CD14-positive monocyte (primary cell): ENCODE data around the gene MYO6. TPM values are rescaled to one million over a fixed set of nuclear protein-coding genes. Genes with fewer than 3 reads are reported as not detected.

Experiments used
- DNase-seq, 3 donors: peaks; one replicate each; pipeline ENCODE4 v3.0.0-alpha.2; 2011 to 2022
- H2AFZ ChIP-seq: 2 replicates; pipeline ENCODE4 v1.6.0; 2012; ENCODE audit warnings: mild to moderate bottlenecking, low read depth, low read length, inconsistent platforms; ENCODE audit not compliant: insufficient read depth, poor library complexity, severe bottlenecking
- H3K27ac ChIP-seq, 2 donors: 1 replicate in 1 of 2; 2 replicates in 1 of 2; pipeline ENCODE4 v1.5.1; 2012 to 2013; ENCODE audit warnings: low read length in 2 of 2, control low read depth in 1 of 2, inconsistent platforms in 1 of 2, low read depth in 1 of 2, mild to moderate bottlenecking in 1 of 2
- H3K27me3 ChIP-seq, 2 donors: one replicate each; pipeline versions ENCODE4 v1.6.0 to v1.6.1; 2011 to 2013; ENCODE audit warnings: low read length in 2 of 2; ENCODE audit not compliant: control insufficient read depth in 2 of 2, insufficient read depth in 2 of 2
- H3K36me3 ChIP-seq, 2 donors: replicated peaks in 1 of 2; 1 replicate in 1 of 2; 2 replicates in 1 of 2; pipeline versions ENCODE4 v1.5.1 to v1.6.1; 2012 to 2013; ENCODE audit warnings: low read length in 2 of 2, control low read depth in 1 of 2, inconsistent platforms in 1 of 2, mild to moderate bottlenecking in 1 of 2; ENCODE audit not compliant: insufficient read depth in 2 of 2, control insufficient read depth in 1 of 2
- H3K4me1 ChIP-seq, 2 donors: 1 replicate in 1 of 2; 2 replicates in 1 of 2; pipeline versions ENCODE4 v1.5.1 to v1.6.1; 2012 to 2013; ENCODE audit warnings: low read length in 2 of 2, control low read depth in 1 of 2, inconsistent platforms in 1 of 2, mild to moderate bottlenecking in 1 of 2, moderate library complexity in 1 of 2; ENCODE audit not compliant: insufficient read depth in 2 of 2, control insufficient read depth in 1 of 2
- H3K4me2 ChIP-seq: replicated peaks from 2 replicates; pipeline ENCODE3; 2012; ENCODE audit warnings: low read length, moderate library complexity, mild to moderate bottlenecking; ENCODE audit not compliant: poor library complexity, severe bottlenecking; ENCODE audit errors: extremely low read depth
- H3K4me3 ChIP-seq, 3 experiments: fragments of 200-600 bp in 1 of 3; sonication (generic) in 1 of 3; replicated peaks in 1 of 3; 1 replicate in 2 of 3; 2 replicates in 1 of 3; pipeline ENCODE4 v1.5.1; 2011 to 2013; ENCODE audit warnings: low read length in 3 of 3, mild to moderate bottlenecking in 3 of 3, control low read depth in 2 of 3, low read depth in 2 of 3, inconsistent platforms in 1 of 3, moderate library complexity in 1 of 3
- H3K79me2 ChIP-seq: 2 replicates; pipeline ENCODE4 v1.6.0; 2012; ENCODE audit warnings: mild to moderate bottlenecking, control low read depth, inconsistent platforms, low read length, moderate library complexity; ENCODE audit not compliant: insufficient read depth
- H3K9ac ChIP-seq: 2 replicates; pipeline ENCODE4 v1.6.0; 2017; ENCODE audit warnings: low read length, mild to moderate bottlenecking; ENCODE audit not compliant: insufficient read depth, poor library complexity, severe bottlenecking
- H3K9me3 ChIP-seq, 2 donors: replicated peaks in 1 of 2; 1 replicate in 1 of 2; 2 replicates in 1 of 2; pipeline versions ENCODE4 v1.5.1 to v1.6.1; 2012 to 2013; ENCODE audit warnings: low read length in 2 of 2, control low read depth in 1 of 2; ENCODE audit not compliant: control insufficient read depth in 1 of 2, insufficient read depth in 1 of 2
- H4K20me1 ChIP-seq: 2 replicates; pipeline ENCODE4 v1.6.0; 2012; ENCODE audit warnings: mild to moderate bottlenecking, low read length, control low read depth, moderate library complexity; ENCODE audit not compliant: insufficient read depth
- H3K27ac Mint-ChIP-seq, 7 donors: one replicate each; pipeline ENCODE4 v1.8.0; 2020; ENCODE audit warnings: mild to moderate bottlenecking in 7 of 7, mixed read lengths in 7 of 7, moderate library complexity in 6 of 7, inconsistent platforms in 2 of 7
- H3K27me3 Mint-ChIP-seq, 3 donors: one replicate each; pipeline ENCODE4 v1.8.0; 2021 to 2022; ENCODE audit warnings: low read depth in 3 of 3, mild to moderate bottlenecking in 3 of 3, mixed read lengths in 3 of 3, moderate library complexity in 3 of 3, inconsistent platforms in 1 of 3
- H3K36me3 Mint-ChIP-seq, 2 donors: one replicate each; pipeline ENCODE4 v1.8.0; 2020; ENCODE audit warnings: mixed read lengths in 2 of 2, inconsistent platforms in 1 of 2, mild to moderate bottlenecking in 1 of 2
- H3K4me1 Mint-ChIP-seq: one replicate; pipeline ENCODE4 v1.8.0; 2020; ENCODE audit warnings: mild to moderate bottlenecking, mixed read lengths
- H3K4me3 Mint-ChIP-seq, 2 donors: one replicate each; pipeline ENCODE4 v1.8.0; 2020; ENCODE audit warnings: mild to moderate bottlenecking in 2 of 2, mixed read lengths in 2 of 2, moderate library complexity in 1 of 2
- H3K9me3 Mint-ChIP-seq, 7 donors: one replicate each; pipeline ENCODE4 v1.8.0; 2020 to 2022; ENCODE audit warnings: mixed read lengths in 7 of 7, mild to moderate bottlenecking in 6 of 7, moderate library complexity in 6 of 7, inconsistent platforms in 2 of 7
- CTCF ChIP-seq: fragments of 200-600 bp; IDR thresholded peaks from one replicate; pipeline ENCODE4 v1.8.0; 2022; ENCODE audit warnings: antibody characterized with exemption, mild to moderate bottlenecking
- WGBS: methylation state at CpG from one replicate; pipeline ENCODE4 v1.1.5; 2013; ENCODE audit warnings: missing lambda C conversion rate; ENCODE audit not compliant: insufficient coverage; 5-methylcytosine and 5-hydroxymethylcytosine counted together
- intact Hi-C, 2 donors: fragments of 100-400 bp; cut with micrococcal nuclease; formaldehyde crosslinking; loops; one replicate each; pipeline versions ENCODE4 v1.15.0 to v1.15.1; 2023
- polyA plus RNA-seq, 3 donors: library from polyadenylated mRNA; depleted of rRNA in 1 of 3; unstranded in 2 of 3; stranded (reverse) in 1 of 3; fragments of 300-500 nt in 2 of 3; fragments of >200 nt in 1 of 3; fragmentation: Illumina TruSeq in 2 of 3; gene quantifications; 1 replicate in 2 of 3; 2 replicates in 1 of 3; pipeline ENCODE4 v1.2.3, GENCODE V29; 2012 to 2021

The MYO6 gene
- polyA plus RNA-seq, 3 donors: not detected

GRCh38 chr6:75752365-75752764 lies 3.3 kb downstream of the MYO6 start:
- Histone ChIP-seq H3K9me3 (peaks cover 0 to 6% of the 10 kb centered on the region in 2 donors), H3K27ac (no peak overlapping the region), H3K4me2 (no peak overlapping the region), H3K9ac (no peak overlapping the region), H3K36me3 (no peaks in the 10 kb centered on the region), H3K4me3 (no peak overlapping the region), H4K20me1 (no peaks in the 10 kb centered on the region), H3K4me1 (peaks cover 20 to 21% of the 10 kb centered on the region in 2 donors), H2AFZ (no peak overlapping the region), H3K27me3 (peaks cover 54 to 79% of the 10 kb centered on the region in 2 donors), H3K79me2 (no peaks in the 10 kb centered on the region)
- H3K27me3 Mint-ChIP-seq: peaks cover 67 to 81% (median 72%) of the 10 kb centered on the region in 3 donors
- H3K27ac Mint-ChIP-seq: no peak overlapping the region
- H3K4me3 Mint-ChIP-seq: peak overlapping the region in 1 of 2 donors; percentile 63
- 82% methylated on average over 3 of the region's 3 CpGs for WGBS
- intact Hi-C loops: no loop called here
- TF ChIP-seq CTCF: no peak
- no peak for DNase-seq
- H3K4me1 Mint-ChIP-seq: peaks cover 21% of the 10 kb centered on the region
- H3K9me3 Mint-ChIP-seq: peaks cover 0 to 23% (median 9%) of the 10 kb centered on the region in 7 donors
- H3K36me3 Mint-ChIP-seq: peaks cover 0 to 3% of the 10 kb centered on the region in 2 donors

- H3K4me3 ChIP-seq: no peak overlapping the region
- no peak overlapping the region for H3K9ac ChIP-seq
- H3K4me2 ChIP-seq: no peak overlapping the region
- H2AFZ ChIP-seq: no peak overlapping the region
- H3K9me3 Mint-ChIP-seq: peaks cover 0 to 6% (median 2%) of the 10 kb centered on the region in 7 donors
- TF ChIP-seq CTCF: no peak
- H3K4me3 Mint-ChIP-seq: peak overlapping the region in 1 of 2 donors; percentile 26
- no peaks in the 10 kb centered on the region for H3K4me1 ChIP-seq
- no CpG with 5 or more reads among the region's 5 CpGs for WGBS
- no peaks in the 10 kb centered on the region for H4K20me1 ChIP-seq
- DNase-seq: no peak
- no peaks in the 10 kb centered on the region for H3K4me1 Mint-ChIP-seq
- no peaks in the 10 kb centered on the region for H3K36me3 ChIP-seq
- no peak overlapping the region for H3K27ac Mint-ChIP-seq
- no peaks in the 10 kb centered on the region for H3K79me2 ChIP-seq
- H3K9me3 ChIP-seq: no peaks in the 10 kb centered on the region
- no peak overlapping the region for H3K27ac ChIP-seq
- peaks cover 53 to 76% (median 63%) of the 10 kb centered on the region in 3 donors for H3K27me3 Mint-ChIP-seq
- intact Hi-C loops: no loop called here
- no peaks in the 10 kb centered on the region for H3K36me3 Mint-ChIP-seq
- H3K27me3 ChIP-seq: peaks cover 43 to 77% of the 10 kb centered on the region in 2 donors
Measured at GRCh38 chr6:75755704-75756103, 6.7 kb downstream of the MYO6 start.
